ENCODE data around the gene SLC12A4.

DNA sequence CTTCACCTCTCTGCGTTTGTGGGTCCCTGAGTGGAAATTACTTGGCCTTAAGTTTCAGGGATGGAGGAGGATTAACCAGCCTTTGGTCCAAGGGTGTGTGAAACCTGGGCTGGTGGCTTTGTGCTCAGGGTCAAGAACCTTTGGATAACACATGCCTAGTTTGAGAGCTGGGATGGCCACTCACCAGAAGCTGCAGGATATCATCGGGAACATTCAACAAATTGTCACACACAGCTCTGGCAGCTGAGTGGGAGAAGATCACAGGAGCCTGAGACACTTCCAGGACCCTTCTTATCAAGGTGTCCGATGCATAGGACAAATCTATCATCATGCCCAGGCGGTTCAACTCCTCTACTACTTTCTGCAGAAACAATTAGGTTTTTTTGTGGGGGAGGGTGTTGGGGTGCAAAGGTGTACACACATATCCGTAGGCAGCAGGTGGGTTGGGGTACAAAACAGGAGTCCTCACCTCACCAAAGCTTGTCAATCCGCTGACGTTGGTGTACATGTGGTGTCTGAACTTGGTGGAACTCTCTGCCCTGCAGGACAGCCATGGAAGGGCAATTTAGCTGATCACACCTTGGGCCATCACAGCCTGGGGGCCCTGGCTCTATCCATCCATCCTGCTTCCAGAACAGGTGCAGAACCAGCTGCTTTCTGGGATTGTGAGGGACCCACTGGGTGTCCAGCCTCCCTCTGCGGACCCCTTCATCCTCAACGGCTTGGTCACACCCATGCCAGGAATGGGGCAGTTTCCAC is 9.2 kb upstream of the SLC12A4 start:
- TF ChIP-seq, protein P1, sequence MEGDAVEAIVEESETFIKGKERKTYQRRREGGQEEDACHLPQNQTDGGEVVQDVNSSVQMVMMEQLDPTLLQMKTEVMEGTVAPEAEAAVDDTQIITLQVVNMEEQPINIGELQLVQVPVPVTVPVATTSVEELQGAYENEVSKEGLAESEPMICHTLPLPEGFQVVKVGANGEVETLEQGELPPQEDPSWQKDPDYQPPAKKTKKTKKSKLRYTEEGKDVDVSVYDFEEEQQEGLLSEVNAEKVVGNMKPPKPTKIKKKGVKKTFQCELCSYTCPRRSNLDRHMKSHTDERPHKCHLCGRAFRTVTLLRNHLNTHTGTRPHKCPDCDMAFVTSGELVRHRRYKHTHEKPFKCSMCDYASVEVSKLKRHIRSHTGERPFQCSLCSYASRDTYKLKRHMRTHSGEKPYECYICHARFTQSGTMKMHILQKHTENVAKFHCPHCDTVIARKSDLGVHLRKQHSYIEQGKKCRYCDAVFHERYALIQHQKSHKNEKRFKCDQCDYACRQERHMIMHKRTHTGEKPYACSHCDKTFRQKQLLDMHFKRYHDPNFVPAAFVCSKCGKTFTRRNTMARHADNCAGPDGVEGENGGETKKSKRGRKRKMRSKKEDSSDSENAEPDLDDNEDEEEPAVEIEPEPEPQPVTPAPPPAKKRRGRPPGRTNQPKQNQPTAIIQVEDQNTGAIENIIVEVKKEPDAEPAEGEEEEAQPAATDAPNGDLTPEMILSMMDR (conservative IDR thresholded peaks at IDR 0.05; ENCODE audit: low read depth, low read length) = no peak
- no peak for TF ChIP-seq EZH2 (IDR thresholded peaks at IDR 0.05; ENCODE audit: low read length, unreplicated experiment)

Measured in PC-3 (cell line).